Fibroblast of villous mesenchyme (primary cell): ENCODE data around the gene PIK3CD. TPM values are rescaled to one million over a fixed set of nuclear protein-coding genes. Genes with fewer than 3 reads are reported as not detected.

Source experiments
- DNase-seq: peaks from one replicate; pipeline ENCODE4 v3.0.0-alpha.2; 2010; ENCODE audit warnings: low read depth
- H3K4me3 ChIP-seq: 2 replicates; pipeline ENCODE4 v1.5.1; 2011; ENCODE audit warnings: low read depth, mild to moderate bottlenecking, low read length
- total RNA-seq: library from RNA; depleted of rRNA; stranded (reverse); fragments of >200 nt; gene quantifications from 2 replicates; pipeline ENCODE4 v1.2.3, GENCODE V29; 2012
- TF ChIP-seq, protein P1 (sequence below): IDR thresholded peaks from 2 replicates; pipeline ENCODE4 v1.5.1; 2012; ENCODE audit warnings: low read depth, mild to moderate bottlenecking, low read length; ENCODE audit not compliant: insufficient read depth

The PIK3CD gene
- total RNA-seq, 1 donor: 27.6 TPM

DNA sequence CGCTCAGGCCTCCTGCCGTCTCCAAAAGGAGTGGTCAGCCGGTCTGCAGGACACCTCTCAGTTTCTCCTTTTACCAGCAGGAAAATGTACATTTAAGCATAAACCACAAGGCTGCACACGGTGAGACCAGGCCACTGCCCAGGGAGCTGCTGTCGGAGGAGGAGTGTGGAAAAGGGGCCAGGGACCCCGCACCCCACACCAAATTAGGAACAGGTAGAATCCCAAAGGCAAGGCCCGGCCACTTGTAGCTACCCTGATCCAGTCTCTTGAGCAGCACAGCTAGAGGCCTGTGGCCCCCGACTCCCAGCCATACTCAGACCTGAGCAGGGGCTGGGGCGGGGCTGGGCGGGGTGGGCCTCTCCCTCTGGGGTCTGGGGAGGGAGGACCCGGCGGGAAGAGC is 78.0 kb downstream of the PIK3CD start:
- no peak for DNase-seq
- H3K4me3 ChIP-seq: no peak overlapping the region
- TF ChIP-seq, protein P1, sequence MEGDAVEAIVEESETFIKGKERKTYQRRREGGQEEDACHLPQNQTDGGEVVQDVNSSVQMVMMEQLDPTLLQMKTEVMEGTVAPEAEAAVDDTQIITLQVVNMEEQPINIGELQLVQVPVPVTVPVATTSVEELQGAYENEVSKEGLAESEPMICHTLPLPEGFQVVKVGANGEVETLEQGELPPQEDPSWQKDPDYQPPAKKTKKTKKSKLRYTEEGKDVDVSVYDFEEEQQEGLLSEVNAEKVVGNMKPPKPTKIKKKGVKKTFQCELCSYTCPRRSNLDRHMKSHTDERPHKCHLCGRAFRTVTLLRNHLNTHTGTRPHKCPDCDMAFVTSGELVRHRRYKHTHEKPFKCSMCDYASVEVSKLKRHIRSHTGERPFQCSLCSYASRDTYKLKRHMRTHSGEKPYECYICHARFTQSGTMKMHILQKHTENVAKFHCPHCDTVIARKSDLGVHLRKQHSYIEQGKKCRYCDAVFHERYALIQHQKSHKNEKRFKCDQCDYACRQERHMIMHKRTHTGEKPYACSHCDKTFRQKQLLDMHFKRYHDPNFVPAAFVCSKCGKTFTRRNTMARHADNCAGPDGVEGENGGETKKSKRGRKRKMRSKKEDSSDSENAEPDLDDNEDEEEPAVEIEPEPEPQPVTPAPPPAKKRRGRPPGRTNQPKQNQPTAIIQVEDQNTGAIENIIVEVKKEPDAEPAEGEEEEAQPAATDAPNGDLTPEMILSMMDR: no peak

DNA sequence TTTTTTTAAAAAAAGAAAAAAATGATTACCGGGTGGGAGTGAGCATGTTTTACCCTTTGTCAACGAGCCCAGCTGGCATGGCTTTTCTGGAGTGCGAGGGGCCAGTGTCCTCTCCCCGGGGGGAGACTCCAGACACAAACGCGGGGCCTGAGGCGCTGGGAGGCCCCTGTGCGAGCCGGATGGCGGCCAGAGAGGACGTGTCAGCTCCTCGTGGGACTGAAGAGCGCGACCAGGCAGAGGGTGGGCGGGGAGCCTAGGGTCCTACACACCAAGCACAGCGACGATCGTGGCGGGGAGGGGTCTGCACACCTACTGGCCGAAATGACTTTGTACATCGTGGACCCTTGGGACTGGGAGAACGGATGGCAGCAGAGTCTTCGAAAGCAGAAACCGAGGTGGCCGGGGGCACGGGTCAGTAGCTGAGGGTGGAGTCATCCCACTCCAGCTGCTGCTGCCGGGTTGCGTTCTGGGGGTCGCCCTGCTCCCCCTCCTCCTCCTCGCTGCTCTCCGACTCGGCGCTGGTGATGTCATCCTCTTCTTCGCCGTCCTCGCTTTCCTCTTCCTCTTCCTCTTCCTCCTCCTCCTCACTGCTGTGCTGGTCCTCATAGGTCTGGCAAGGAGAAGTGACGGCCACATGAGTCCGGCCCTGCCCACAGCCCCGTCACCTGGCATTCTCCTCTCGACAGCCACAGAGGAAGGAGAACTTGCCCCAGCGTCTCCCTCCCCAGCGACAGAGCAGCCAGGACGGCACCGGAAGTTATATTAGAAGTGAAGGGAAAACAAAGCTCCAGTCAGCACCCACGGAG is 78.8 kb downstream of the PIK3CD start:
- no peak overlapping the region for H3K4me3 ChIP-seq
- DNase-seq: no peak
- TF ChIP-seq, protein P1: no peak

DNA sequence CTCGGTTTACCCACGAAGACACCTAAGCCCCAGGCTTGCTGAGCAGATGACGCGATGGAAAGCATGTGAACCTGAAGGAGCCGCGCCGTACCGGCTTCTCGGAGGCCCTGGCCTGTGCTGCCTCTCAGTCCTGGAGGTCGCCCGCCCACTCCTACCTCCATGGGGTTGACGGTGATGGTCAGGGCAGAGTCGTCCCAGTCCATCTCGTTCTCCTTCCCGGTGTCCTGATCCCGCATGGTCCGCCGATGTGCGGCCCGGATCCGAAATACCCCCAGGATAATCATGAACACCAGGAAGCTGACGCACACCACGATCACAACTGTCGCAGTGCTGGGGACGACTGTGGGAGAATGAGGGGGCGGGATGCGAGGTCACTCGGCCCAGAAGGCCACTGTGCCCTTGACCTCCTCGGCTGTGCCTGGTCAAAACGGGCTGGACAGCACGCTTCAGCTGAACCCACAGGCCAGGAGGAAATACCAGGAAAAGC is 79.6 kb downstream of the PIK3CD start:
- DNase-seq: no peak
- TF ChIP-seq, protein P1: no peak
- H3K4me3 ChIP-seq: no peak overlapping the region

DNA sequence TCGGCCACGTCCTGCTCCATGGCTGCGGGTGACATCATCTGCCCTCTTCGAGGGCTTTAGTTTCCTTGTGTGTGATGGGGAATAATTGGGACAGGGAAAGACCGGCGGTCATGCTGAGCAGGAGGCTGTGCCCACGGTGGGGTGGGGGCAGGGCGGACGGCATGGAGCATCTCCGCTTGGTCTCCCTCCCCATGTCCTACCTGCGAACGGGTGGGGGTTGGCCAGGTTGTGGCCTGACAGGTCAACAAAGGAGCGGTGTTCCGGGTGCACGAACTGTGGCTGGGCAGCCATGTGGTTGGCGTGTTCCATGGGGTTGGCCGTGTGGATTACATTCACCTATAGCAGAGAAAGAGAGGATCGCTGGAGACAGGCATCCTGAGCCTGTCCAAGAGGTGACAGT is 80.0 kb downstream of the PIK3CD start:
- TF ChIP-seq, protein P1: no peak
- H3K4me3 ChIP-seq: no peak overlapping the region
- no peak for DNase-seq

DNA sequence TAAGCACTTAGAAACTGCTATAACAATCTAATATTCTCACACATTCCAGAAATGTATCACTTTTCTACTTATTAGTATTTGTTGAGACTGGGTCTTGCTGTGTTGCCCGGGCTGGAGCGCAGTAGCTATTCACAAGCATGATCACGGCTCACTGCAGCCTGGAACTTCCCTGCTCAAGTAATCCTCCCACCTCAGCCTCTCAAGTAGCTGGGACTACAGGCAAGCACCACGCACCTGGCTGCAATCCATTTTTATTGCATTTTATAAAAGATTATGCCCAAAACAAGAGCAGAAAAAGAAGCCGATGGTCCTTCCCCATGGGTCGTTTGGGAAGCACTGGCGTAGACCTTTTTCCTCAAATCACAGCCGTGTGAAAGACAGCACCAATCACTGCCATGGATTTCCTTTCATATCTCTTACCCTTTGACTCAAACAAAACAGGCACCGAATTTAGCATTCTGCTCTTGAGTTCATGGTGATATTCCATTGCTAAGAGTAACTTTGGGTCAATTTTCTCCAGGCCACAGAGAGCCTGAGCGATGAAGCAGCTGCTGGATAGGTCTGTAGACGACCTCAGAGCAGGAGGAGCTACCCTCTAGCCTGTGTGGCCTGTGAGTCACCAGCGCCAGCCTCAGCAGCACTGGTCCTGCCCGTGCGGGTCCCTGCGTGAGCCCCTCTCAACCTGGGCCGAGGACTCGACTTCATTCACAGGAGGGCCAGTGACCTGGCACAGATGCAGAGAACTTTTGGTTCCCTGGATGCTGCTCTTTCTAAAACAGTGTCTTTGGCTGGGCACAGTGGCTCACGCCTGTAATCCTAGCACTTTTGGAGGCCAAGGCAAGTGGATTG is 80.8 kb downstream of the PIK3CD start:
- TF ChIP-seq, protein P1: no peak
- no peak for DNase-seq
- no peak overlapping the region for H3K4me3 ChIP-seq

DNA sequence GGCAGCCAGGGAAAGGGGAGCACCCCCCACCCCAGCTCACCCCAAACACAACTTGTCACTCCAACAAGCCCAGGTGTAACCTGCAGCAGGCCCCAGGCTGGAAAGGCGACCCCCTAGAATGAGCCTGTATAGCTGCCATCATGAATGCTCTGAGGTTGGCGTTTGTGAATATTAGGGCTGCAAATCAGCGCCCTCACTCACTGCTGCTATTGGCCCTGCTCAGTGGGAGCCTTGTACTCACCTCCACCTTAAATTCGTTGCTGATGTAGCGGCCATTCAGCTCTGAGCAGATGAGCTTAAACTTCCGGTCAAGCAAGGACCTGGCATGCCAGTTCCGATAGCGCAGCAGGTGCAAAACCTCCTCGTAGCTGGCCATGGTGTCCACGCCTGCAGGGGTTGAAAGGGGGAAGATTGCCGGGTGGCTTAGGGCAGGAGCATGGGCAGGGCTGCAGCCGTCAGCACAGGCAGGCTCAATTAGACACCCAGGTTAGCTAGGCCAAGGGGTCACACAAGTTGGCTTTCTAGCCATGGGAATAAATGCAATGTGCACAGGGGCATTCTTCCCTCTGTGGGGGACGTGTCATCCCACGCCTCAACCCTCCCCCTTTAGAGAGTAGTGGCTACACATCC is 81.7 kb downstream of the PIK3CD start:
- TF ChIP-seq, protein P1: no peak
- DNase-seq: no peak
- no peak overlapping the region for H3K4me3 ChIP-seq
